ENCODE measurements around the gene PLCL1. TPM values are rescaled to one million over a fixed set of nuclear protein-coding genes. Genes with fewer than 3 reads are reported as not detected.

PLCL1 gene
- polyA plus RNA-seq, 1 experiment: 0.09 TPM

DNA sequence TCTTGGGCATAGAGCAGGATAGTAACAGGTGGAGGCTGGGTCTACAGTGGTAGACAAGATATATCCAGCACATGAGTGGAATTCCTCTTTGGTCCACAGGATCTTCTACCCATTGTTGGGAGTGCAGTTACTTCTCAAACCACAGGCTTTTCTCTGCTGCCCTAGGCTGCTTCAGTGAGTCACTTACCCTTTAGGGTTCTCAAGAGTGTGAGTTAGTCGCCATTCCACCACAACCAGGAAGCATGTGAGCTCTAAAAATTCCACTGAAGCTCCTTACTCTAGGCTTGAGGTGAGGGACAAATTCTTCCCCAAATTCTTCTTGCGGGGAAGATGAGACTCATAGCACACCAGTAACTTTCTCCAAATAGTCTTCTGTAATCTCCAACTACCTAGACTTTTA, 189.4 kb downstream of the PLCL1 start:
- ChIA-PET POLR2A (interaction anchor here (0.6 kb wide), 1 partner anchor 9 kb away, joined by 4 read pairs; no protein-coding TSS in a partner anchor), CTCF (no interaction called here)
- no peaks in the 10 kb centered on the region for H3K36me3 ChIP-seq (ENCODE audit: control insufficient read depth, insufficient read depth, low read length)
- TF ChIP-seq, protein P1, sequence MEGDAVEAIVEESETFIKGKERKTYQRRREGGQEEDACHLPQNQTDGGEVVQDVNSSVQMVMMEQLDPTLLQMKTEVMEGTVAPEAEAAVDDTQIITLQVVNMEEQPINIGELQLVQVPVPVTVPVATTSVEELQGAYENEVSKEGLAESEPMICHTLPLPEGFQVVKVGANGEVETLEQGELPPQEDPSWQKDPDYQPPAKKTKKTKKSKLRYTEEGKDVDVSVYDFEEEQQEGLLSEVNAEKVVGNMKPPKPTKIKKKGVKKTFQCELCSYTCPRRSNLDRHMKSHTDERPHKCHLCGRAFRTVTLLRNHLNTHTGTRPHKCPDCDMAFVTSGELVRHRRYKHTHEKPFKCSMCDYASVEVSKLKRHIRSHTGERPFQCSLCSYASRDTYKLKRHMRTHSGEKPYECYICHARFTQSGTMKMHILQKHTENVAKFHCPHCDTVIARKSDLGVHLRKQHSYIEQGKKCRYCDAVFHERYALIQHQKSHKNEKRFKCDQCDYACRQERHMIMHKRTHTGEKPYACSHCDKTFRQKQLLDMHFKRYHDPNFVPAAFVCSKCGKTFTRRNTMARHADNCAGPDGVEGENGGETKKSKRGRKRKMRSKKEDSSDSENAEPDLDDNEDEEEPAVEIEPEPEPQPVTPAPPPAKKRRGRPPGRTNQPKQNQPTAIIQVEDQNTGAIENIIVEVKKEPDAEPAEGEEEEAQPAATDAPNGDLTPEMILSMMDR (IDR thresholded peaks at IDR 0.05; ENCODE audit: insufficient read depth, low read depth, low read length): no peak
- H3K4me3 ChIP-seq (ENCODE audit: low read depth, low read length): no peak overlapping the region
- H3K27me3 ChIP-seq (ENCODE audit: control insufficient read depth, insufficient read depth, low read length): no peaks in the 10 kb centered on the region
- DNase-seq (ENCODE audit: low read depth): no peak

DNA sequence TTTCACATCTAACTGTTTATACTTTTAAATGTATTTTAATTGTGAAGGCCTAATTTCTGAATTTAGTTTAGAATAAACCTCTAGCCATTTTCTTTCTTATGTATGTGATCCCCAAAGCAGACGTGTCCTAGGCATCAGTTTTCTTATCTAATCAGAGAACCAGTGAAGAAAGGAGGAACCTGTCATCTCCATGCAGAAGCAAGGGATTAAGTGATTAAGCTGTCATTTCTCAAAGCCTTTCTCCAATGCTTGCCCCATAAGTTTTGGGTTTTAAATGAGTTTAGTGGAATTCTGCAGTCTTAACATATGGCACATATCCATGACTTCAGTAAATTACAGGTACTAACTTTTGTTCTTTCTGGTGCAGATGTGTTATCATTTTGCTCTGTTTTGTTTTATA, 190.4 kb downstream of the PLCL1 start:
- H3K4me3 ChIP-seq (ENCODE audit: low read depth, low read length): no peak overlapping the region
- H3K27me3 ChIP-seq (ENCODE audit: control insufficient read depth, insufficient read depth, low read length): no peaks in the 10 kb centered on the region
- TF ChIP-seq, protein P1 (IDR thresholded peaks at IDR 0.05; ENCODE audit: insufficient read depth, low read depth, low read length): no peak
- POLR2A ChIA-PET: no interaction called here
- CTCF ChIA-PET: no interaction called here
- H3K36me3 ChIP-seq (ENCODE audit: control insufficient read depth, insufficient read depth, low read length): no peaks in the 10 kb centered on the region
- DNase-seq (ENCODE audit: low read depth): no peak

DNA sequence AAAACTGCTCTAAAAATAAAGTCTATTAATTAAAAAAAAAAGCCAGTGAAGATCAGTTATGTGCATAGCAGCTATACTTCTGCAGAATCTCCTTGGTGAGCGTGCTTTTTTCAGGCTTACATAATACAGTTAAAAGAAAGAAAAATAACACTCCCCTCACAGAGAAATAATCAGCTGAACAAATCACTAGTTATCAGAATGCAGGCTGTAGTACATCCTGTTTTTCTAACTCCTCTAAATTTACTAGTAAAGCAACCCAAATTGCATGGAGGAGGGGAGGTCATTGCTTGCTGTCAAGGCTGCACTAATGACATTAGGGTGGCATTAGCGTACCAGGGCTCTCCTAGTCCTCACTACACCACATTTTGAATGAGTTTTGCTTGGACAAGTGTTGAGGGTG, 192.2 kb downstream of the PLCL1 start:
- Histone ChIP-seq H3K27me3 (ENCODE audit: control insufficient read depth, insufficient read depth, low read length) (no peaks in the 10 kb centered on the region), H3K36me3 (ENCODE audit: control insufficient read depth, insufficient read depth, low read length) (no peaks in the 10 kb centered on the region), H3K4me3 (ENCODE audit: low read depth, low read length) (no peak overlapping the region)
- ChIA-PET CTCF (no interaction called here), POLR2A (no interaction called here)
- no peak for DNase-seq (ENCODE audit: low read depth)
- TF ChIP-seq, protein P1 (IDR thresholded peaks at IDR 0.05; ENCODE audit: insufficient read depth, low read depth, low read length): no peak

DNA sequence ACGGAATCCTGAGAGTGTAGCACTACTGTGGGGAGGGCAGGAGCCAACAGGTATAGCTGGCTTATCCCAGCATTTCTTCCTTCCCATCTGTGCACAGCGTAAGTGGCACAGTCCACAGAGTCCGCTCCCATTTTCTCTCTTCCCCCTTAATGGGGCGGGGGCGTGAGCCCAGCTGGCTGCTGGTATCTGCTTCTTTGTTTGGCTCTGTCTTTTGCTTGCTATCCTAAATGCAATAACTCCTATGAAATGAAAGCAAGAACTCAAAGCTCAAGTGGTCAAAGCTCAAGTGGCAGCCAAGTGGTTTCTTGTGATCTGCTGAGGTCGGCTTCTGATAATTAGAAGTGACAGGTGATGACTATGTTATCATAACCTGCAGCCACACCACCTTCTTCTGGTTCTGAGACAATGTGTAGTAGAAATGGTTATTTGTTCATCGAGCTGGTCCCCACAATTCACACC, 192.7 kb downstream of the PLCL1 start:
- Histone ChIP-seq H3K36me3 (ENCODE audit: control insufficient read depth, insufficient read depth, low read length) (no peaks in the 10 kb centered on the region), H3K4me3 (ENCODE audit: low read depth, low read length) (no peak overlapping the region), H3K27me3 (ENCODE audit: control insufficient read depth, insufficient read depth, low read length) (no peaks in the 10 kb centered on the region)
- DNase-seq (ENCODE audit: low read depth): no peak
- ChIA-PET POLR2A (no interaction called here), CTCF (no interaction called here)
- TF ChIP-seq, protein P1 (IDR thresholded peaks at IDR 0.05; ENCODE audit: insufficient read depth, low read depth, low read length): no peak

DNA sequence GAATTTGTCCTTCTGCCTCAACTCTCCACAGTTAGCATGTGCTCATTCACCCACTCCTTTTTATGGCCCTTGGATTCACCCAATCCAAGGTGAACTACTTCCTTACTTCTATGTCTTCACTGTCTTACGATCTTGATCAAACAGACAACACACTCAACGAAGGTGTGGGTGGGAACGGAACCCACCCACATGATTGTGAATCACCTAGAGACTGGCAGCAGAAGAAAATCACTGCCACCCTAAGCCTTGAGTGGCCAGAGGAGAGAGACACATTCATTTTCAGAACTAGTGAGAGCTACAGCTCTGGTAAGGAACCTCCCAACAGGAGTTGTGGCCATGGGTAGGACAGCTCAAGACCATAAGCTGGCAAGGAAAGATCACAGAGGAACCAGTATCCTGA, 194.3 kb downstream of the PLCL1 start:
- H3K27me3 ChIP-seq (ENCODE audit: control insufficient read depth, insufficient read depth, low read length): no peaks in the 10 kb centered on the region
- DNase-seq (ENCODE audit: low read depth): no peak
- H3K4me3 ChIP-seq (ENCODE audit: low read depth, low read length): no peak overlapping the region
- no peaks in the 10 kb centered on the region for H3K36me3 ChIP-seq (ENCODE audit: control insufficient read depth, insufficient read depth, low read length)
- TF ChIP-seq, protein P1 (IDR thresholded peaks at IDR 0.05; ENCODE audit: insufficient read depth, low read depth, low read length): no peak
- ChIA-PET POLR2A (no interaction called here), CTCF (interaction anchor here (1.0 kb wide), 1 partner anchor 9 kb away, joined by 3 read pairs; no protein-coding TSS in a partner anchor)
